Measurements from ENCODE around the gene TMED3.

DNA sequence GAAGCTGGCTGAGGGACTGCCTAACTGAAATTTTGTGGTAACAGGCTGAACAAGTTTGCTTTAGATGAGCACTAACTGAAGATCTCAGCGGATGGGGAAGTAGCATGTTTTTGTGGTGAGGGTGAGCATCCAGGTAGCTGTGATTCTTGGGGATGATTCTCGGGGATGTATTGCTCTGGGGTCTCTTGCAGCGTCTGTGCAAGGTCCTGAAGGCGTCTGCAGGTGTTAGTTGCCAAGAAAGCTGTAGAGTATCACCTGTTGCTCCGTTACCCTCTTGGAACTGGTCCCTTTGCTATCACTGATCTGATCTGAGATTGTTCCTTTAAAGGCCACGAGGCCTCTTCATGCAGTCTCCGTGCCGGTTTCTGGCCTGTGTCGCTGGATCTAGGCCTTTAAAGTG lies 6.0 kb downstream of the TMED3 start:
- TF ChIP-seq EZH2phosphoT487 (IDR thresholded peaks at IDR 0.05; ENCODE audit: borderline replicate concordance, low read length) = no peak
- TF ChIP-seq, protein P1, sequence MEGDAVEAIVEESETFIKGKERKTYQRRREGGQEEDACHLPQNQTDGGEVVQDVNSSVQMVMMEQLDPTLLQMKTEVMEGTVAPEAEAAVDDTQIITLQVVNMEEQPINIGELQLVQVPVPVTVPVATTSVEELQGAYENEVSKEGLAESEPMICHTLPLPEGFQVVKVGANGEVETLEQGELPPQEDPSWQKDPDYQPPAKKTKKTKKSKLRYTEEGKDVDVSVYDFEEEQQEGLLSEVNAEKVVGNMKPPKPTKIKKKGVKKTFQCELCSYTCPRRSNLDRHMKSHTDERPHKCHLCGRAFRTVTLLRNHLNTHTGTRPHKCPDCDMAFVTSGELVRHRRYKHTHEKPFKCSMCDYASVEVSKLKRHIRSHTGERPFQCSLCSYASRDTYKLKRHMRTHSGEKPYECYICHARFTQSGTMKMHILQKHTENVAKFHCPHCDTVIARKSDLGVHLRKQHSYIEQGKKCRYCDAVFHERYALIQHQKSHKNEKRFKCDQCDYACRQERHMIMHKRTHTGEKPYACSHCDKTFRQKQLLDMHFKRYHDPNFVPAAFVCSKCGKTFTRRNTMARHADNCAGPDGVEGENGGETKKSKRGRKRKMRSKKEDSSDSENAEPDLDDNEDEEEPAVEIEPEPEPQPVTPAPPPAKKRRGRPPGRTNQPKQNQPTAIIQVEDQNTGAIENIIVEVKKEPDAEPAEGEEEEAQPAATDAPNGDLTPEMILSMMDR (IDR thresholded peaks at IDR 0.05; ENCODE audit: low read depth, low read length, poor library complexity, severe bottlenecking) = no peak

Data from DOHH2 (cell line).